ENCODE measurements around the gene TXNDC8. TPM values are rescaled to one million over a fixed set of nuclear protein-coding genes. Genes with fewer than 3 reads are reported as not detected.
"Not testable (repeated sequence)": the region's sequence is repeated elsewhere in the genome, so short reads cannot be mapped to it uniquely, and the experiment has no call there.

Gene TXNDC8
- total RNA-seq, 2 experiments from 2014 or later = not detected

- ChIA-PET CTCF (no interaction called here), POLR2A (no interaction called here)
Observed at GRCh38 chr9:110329639-110330230, 7.9 kb downstream of the TXNDC8 start.

GRCh38 chr9:110328763-110329162 is 8.9 kb downstream of the TXNDC8 start:
- CTCF ChIA-PET = no interaction called here
- POLR2A ChIA-PET = no interaction called here

DNA sequence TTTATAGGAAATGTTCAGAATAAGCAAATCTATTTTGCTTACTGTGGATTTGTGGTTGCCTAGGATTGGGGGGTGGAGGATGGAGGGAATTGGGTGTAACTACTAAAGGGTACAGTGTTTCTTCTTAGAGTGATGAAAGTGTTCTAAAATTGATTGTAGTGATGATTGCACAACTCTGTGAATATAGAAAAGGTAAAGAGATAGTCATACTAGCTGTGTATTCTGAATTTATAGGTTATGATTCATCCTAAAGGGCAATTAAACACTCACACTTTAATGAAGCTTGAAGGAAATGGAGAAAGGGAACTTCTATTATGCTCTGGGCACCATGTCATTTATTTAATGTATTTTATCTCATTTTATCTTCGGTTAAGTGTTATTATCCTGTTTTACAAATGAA is 9.9 kb downstream of the TXNDC8 start:
- ChIA-PET CTCF (no interaction called here), POLR2A (no interaction called here)

GRCh38 chr9:110323818-110324217 is 13.8 kb downstream of the TXNDC8 start:
- POLR2A ChIA-PET = no interaction called here
- CTCF ChIA-PET = no interaction called here

DNA sequence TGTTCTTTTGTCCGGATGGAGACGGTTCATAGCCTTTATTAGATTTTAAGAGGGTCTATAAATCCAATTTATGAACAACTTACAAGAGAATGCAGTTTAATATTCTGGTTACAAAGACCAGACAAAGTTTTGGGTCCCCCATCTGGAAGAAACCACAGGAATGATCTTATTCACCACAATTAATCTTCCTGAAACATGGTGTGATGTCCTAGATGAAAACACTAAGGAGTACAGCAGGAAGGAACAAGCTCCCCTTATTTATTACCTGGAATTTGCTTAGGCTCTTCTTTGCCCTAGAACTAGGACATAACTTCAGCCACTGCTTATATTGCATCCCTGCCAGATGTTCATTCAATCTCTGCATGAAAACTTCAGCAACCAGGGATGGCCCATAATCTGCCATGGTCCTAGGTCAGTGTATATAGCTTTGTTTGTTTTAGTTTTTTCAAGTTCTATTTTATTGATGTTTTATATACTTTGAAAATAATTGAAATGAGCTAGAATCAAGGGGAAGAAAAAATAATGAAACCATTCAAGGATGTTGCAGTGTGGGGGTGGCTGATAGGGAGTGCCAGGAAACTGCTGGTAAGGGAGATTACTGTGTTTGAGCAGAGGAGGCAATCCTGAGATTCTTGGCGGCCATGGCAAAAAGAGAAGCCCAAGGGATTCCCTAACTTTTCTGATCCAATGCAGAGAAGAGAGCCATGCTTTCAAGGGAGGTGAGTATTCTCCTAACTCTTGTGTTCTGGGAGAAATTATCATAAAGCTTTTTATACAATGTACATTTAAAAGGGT is 16.8 kb downstream of the TXNDC8 start:
- CTCF ChIA-PET = no interaction called here
- POLR2A ChIA-PET = no interaction called here

DNA sequence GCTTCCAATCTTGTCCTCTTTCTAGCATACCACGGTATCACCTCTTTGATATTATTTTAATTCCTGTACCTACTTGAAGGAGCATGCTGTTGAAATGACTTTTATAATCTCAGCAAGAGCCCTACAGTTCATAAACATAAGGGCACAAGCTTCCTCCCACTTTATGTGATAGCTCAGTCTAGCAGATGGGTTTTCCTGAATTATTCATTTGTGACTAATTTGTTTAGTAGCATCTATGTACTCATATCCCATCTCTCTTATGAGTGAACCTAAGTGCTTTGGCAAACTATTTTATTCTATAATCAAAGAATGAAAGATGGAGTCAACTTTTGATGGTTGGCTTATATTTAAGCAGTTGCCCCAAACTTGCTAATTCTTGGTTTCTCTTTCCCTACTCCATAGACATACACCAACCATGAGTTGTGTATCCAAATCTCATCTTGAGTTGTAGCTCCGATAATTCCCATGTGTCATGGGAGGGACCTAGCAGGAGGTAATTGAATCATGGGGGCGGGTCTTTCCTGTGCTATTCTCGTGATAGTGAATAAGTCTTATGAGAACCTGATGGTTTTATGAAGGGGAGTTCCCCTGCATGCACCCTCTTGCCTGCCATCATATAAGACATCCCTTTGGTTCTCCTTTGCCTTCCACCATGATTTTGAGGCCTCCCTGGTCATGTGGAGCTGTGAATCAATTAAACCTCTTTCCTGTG is 17.7 kb downstream of the TXNDC8 start:
- CTCF ChIA-PET = no interaction called here

GRCh38 chr9:110317911-110318310 is 19.8 kb downstream of the TXNDC8 start:
- ChIA-PET POLR2A (no interaction called here), CTCF (no interaction called here)

More for the DNA sequence above, 17.7 kb downstream of the TXNDC8 start:
- POLR2A ChIA-PET = no interaction called here

DNA sequence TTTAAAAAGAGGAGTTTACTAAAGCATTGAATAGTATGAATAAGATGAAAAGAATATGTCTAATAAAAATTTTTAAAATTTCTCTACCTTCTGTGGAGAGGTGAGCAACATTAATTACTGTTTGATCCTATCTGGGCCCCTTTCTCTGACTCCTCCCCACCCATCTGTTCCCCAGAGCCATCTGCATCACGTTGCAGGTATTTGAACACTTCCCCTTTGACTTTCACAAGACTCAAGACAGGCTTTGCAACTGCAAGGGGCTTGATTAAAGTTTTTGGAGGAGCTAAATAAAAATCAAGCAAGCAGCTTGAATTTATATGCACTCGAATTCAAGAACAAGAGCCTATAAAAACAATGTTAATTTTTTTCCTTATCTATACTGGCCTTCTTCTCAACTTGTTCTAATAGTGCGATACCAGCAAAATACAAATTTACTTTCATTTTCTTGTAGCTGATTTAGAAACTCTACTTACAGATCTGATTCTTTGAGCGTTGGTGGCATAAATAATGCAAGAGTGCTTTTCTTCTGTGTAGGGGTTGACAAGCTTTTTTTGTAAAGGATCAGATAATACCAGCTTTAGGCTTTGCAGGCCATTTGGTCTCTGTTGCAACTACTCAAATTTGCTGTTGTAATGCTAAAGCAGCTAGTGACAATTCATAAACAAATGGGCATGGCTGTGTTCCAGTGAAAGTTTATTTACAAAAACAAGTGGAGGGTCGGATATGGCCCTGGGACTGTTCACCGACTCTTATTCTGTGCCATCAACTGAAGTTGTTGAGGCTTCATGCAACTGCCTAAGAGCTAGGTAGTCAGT is 21.2 kb downstream of the TXNDC8 start:
- CTCF ChIA-PET = no interaction called here
- POLR2A ChIA-PET = no interaction called here

DNA sequence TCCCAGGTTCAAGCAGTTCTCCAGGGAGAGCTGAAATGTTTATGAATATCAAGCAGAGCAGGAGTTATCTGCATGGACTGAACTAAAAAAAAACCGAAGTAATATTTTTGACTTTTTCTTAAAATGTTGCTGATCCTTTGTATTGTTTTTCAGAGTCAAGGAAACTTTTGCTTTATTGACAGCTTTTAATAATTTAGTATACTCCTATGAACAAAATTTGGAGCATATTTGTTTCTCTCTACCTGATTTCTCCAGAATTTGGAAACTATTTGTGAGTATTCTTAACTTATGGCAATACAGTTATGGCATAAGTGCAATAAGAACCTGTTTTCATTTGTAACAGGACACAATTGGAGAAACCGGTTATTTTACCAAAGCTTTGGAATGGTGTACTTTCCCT is 25.7 kb downstream of the TXNDC8 start:
- POLR2A ChIA-PET, CTCF ChIA-PET: not testable (repeated sequence)

DNA sequence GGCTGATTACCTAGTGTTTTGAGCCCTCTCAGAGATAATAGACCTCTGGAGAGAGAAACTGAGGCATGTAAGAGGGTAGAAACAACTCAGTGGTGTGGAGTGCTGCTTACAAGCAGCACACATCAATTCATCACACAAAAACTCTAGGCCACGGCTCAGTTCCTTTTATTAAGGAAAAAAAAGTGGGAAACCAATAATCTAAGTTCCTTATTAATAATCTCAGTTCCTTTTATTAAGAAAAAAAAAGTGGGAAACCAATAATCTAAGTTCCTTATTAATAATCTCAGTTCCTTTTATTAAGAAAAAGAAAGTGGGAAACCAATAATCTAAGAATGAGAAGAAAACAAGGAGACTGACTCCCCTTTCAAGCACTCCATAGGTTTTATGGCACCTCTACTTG is 28.0 kb downstream of the TXNDC8 start:
- POLR2A ChIA-PET = no interaction called here
- CTCF ChIA-PET = no interaction called here

DNA sequence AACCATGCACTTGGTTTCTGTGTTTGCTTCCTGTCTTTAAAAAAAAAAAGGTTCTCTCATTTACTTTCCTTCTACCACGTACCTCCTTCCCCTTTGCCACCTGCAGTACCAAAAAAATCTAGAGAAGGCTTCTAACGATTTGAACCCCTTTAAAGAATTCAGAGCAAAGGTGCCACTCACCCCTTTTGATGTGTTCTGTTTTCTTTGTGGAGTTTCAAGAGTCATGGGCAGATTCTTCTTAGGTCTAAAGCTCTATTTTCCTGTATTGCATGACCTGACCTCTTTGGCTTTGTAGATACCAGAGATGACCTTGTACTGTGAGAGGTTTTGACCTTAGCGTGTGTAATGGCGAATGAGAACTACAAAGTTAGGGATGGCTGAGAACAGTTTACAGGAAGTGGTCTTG is 29.0 kb downstream of the TXNDC8 start:
- ChIA-PET CTCF (no interaction called here), POLR2A (no interaction called here)

DNA sequence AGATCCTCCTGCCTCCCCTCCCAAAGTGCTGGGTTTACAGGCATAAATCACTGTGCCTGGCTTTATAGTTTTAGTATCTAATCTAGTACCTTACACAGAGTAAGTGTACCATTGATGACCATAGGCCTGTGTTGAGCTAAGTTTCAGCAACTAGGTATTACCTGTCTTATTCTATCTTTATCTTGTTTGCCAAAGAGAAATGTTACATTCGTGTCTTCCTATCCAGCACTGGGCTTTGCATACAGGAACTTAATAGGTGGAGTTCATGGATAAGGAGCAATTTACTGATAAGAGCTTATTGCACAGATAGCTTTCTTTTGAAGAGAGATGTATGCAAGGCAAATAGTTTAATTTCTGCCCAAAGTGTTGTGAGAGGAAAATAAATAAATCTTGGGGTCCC is 30.5 kb downstream of the TXNDC8 start:
- POLR2A ChIA-PET = no interaction called here
- CTCF ChIA-PET = no interaction called here

- ChIA-PET POLR2A (no interaction called here), CTCF (no interaction called here)
Observed at GRCh38 chr9:110303133-110303532, 34.5 kb downstream of the TXNDC8 start.

DNA sequence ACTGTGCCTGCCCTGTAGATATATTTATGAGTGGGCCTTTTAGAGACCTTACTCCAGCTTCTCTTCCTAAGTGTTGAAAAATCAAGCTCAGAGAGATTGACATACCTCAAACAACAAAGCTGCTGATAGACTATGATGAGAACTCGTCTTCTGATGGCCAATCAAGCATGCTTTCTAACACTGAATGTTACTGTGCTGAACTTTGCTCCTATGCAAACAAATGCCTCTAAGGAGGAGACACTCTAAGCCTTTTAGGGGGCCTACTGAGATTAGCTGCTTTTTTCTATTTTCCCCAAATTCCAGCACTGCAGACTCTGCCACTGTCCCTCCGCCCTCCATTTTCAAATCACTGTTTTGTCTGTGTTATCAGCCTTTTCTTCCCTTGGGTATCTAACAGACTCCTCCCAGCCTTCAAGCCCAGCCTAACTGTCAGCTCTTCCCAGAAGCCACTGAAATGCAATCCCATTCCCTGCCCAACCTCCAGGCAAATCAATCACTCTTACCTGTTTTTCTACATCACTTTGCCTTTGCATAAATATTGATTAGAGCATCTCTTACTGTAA is 39.5 kb downstream of the TXNDC8 start:
- CTCF ChIA-PET = no interaction called here
- POLR2A ChIA-PET = interaction anchor here (0.6 kb wide), 1 partner anchor 1403 kb away, joined by 3 read pairs; no protein-coding TSS in a partner anchor

DNA sequence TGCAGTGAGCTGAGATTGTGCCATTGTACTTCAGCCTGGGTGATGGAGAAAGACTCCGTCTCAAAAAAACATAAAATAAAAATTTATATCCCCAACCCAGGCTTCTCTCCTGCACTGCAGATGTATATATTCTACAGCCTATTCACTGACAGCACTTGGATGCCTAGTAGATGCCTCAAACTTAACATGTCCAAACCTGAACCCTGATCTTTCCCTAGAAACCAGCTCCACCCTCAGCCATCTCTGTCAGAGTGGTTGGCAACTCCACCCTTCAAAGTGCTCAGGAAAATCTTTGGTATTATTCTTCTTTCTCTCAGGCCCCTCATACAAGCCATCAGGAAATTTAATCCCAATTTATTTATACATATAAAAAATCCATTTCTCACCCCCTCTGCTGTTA is 44.4 kb downstream of the TXNDC8 start:
- ChIA-PET CTCF (no interaction called here), POLR2A (no interaction called here)

- CTCF ChIA-PET = no interaction called here
- POLR2A ChIA-PET = no interaction called here
Observed at GRCh38 chr9:110291921-110292557, 45.6 kb downstream of the TXNDC8 start.

GRCh38 chr9:110290001-110290400 is 47.7 kb downstream of the TXNDC8 start:
- CTCF ChIA-PET = no interaction called here
- POLR2A ChIA-PET = no interaction called here

DNA sequence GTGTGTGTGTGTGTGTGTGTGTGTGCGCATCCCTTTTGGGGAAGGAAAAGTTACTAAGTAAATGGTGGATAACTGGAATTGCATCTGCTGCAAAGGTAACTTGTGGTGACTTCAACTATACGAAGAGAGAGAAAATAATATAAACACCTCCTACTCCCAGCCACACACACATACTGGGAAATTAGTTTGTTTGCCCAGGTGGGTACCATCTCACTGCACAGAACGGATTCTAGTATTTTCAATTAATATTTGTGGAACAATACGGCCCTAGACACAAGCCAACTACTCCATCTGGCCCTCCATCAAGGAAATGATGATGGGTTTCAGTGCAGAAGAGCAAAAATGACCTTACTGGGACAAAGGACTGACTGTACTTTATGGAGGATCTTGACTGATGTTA is 49.2 kb downstream of the TXNDC8 start:
- POLR2A ChIA-PET = no interaction called here
- CTCF ChIA-PET = no interaction called here

GRCh38 chr9:110287289-110287680 is 50.4 kb downstream of the TXNDC8 start:
- ChIA-PET CTCF (no interaction called here), POLR2A (no interaction called here)

Measured in activated CD8-positive, alpha-beta memory T cell treated with anti-CD3 and anti-CD28 coated beads for 36 hours (primary cell).